Type B pancreatic cell (in vitro differentiated cells): ENCODE measurements around the gene SNX1. TPM values are rescaled to one million over a fixed set of nuclear protein-coding genes. Genes with fewer than 3 reads are reported as not detected.

Source experiments
- DNase-seq: peaks from one replicate; pipeline ENCODE4 v3.0.0; 2021; ENCODE audit warnings: mixed read lengths; ENCODE audit not compliant: unreplicated experiment; ENCODE audit errors: extremely low spot score
- H3K27ac Mint-ChIP-seq: 2 replicates; pipeline ENCODE4 v1.8.0; 2021; ENCODE audit warnings: mild to moderate bottlenecking, mixed read lengths
- H3K27me3 Mint-ChIP-seq: 2 replicates; pipeline ENCODE4 v1.8.0; 2021; ENCODE audit warnings: mixed read lengths
- H3K36me3 Mint-ChIP-seq: 2 replicates; pipeline ENCODE4 v1.8.0; 2021; ENCODE audit warnings: mixed read lengths
- H3K4me1 Mint-ChIP-seq: one replicate; pipeline ENCODE4 v1.8.0; 2021; ENCODE audit warnings: mixed read lengths; ENCODE audit not compliant: unreplicated experiment
- H3K4me3 Mint-ChIP-seq: 2 replicates; pipeline ENCODE4 v1.8.0; 2021; ENCODE audit warnings: mild to moderate bottlenecking, mixed read lengths
- H3K9me3 Mint-ChIP-seq: 2 replicates; pipeline ENCODE4 v1.8.0; 2021; ENCODE audit warnings: mixed read lengths
- total RNA-seq: library from RNA; stranded (reverse); gene quantifications from 2 replicates; pipeline ENCODE4 v1.2.1, GENCODE V29; 2021; ENCODE audit warnings: low replicate concordance
- TF ChIP-seq, protein P1 (sequence below): fragments of 200-600 bp; sonication (generic); conservative IDR thresholded peaks from 2 replicates; pipeline ENCODE4 v1.5.0; 2021; ENCODE audit warnings: antibody characterized with exemption, mild to moderate bottlenecking

The SNX1 gene
- total RNA-seq, 1 donor from 2014 or later: 124 TPM

DNA sequence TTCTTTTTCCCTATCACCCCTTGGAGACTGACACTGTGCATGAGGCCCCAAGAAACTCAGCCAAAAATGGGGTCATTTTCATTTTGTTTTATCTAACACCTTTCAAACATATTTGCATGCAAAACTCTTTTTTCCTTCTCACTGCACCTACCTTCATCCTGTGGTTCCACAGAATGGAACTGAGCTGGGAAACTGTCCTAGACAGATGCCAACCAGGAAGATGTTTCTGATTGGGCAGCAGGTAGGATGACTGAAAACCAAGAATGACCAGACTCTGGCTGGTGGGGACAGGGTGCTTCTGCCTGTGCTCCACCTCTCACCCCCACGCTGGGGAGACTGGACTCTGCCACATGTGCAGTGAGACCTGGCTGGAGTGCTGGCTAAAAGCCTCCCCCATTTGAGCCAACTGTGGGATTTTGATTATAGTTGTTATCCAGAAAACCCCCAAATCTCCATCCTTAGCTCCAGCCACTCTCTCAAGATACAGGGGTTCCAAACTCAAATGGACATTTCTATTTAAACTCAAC lies 61.9 kb downstream of the SNX1 start:
- Mint-ChIP-seq H3K36me3 (peaks cover 19% of the 10 kb centered on the region), H3K4me3 (no peak overlapping the region)

DNA sequence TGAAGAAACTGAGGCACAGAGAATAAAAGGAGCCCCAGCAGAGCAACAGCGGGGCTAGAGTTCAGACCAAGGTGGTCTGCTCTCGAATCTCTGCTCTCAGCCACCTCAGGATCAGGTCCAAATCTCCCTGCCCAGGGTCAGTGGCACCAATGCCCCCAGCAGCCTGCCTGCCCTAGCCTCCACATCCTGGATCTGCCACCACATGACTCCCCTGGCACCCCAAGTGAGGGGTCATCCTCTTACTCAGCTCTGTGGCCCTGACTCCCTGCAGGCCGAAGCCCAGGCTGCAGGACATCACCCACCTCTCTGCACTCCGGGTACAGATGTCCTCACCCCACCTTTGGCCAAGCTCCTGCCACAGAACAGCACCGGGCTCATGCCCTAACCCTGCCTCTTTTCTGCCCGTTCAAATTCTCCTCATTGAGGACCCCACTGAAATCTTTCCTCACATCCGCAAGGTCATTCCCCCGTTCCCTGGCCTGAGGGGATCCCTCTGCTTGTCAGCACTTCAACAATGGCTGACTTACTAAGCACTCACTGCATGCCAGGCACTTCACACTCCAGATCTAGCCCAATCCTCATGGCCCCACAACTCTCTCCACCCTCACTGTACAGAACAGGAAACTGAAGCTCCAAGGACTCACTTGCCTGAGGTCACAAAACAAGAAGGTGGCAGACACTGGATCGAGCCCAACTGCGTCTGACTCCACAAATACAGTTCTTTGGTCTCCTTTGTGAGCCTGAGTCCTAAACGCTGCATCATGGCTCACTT lies 62.8 kb downstream of the SNX1 start:
- H3K9me3 Mint-ChIP-seq: no peaks in the 10 kb centered on the region
- TF ChIP-seq, protein P1, sequence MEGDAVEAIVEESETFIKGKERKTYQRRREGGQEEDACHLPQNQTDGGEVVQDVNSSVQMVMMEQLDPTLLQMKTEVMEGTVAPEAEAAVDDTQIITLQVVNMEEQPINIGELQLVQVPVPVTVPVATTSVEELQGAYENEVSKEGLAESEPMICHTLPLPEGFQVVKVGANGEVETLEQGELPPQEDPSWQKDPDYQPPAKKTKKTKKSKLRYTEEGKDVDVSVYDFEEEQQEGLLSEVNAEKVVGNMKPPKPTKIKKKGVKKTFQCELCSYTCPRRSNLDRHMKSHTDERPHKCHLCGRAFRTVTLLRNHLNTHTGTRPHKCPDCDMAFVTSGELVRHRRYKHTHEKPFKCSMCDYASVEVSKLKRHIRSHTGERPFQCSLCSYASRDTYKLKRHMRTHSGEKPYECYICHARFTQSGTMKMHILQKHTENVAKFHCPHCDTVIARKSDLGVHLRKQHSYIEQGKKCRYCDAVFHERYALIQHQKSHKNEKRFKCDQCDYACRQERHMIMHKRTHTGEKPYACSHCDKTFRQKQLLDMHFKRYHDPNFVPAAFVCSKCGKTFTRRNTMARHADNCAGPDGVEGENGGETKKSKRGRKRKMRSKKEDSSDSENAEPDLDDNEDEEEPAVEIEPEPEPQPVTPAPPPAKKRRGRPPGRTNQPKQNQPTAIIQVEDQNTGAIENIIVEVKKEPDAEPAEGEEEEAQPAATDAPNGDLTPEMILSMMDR: no peak
- peak overlapping the region; percentile 20 for H3K27ac Mint-ChIP-seq
- H3K4me3 Mint-ChIP-seq: no peak overlapping the region
- peaks cover 3% of the 10 kb centered on the region for H3K27me3 Mint-ChIP-seq
- peaks cover 14% of the 10 kb centered on the region for H3K4me1 Mint-ChIP-seq
- DNase-seq: no peak
- peaks cover 19% of the 10 kb centered on the region for H3K36me3 Mint-ChIP-seq

More for the DNA sequence above, 61.9 kb downstream of the SNX1 start:
- no peak for DNase-seq
- H3K9me3 Mint-ChIP-seq: no peaks in the 10 kb centered on the region
- TF ChIP-seq, protein P1: no peak
- H3K27me3 Mint-ChIP-seq: peaks cover 12% of the 10 kb centered on the region
- peaks cover 13% of the 10 kb centered on the region for H3K4me1 Mint-ChIP-seq
- H3K27ac Mint-ChIP-seq: peak overlapping the region; percentile 20

DNA sequence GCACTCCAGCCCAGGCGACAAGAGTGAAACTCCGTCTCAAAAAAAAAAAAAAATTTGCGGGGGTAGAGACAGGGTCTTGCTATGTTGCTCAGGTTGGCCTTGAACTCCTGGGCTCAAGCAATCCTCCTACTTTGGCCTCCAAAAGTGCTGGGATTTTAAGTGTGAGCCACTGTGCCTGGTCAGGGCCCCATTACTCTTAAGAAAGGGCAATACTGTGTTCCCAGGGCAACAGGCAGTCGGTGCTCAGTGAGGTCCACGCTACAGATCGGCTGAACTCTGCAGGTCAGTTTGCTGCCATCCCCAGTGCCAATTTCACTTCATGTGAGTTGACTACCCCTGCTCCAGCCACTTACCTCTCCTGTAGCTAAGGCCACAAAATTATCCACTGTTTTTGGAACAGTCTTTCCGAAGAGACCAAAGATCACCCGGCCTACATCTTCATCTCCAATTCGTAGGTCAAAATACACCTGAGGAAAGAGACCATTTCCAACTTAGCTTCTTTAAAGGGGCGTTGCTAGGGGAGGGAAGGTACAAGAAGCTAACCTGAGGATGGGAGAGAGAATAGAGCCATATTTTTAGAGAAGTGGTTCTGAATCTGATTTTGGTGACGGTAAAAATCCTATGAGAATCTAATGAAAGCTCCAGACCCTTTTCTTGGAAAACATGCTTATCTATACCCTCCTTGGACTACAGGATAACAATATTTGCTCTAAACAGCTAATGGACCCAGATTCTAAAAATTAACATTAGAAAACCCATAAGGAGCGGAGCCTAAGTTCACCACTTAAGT lies 66.1 kb downstream of the SNX1 start:
- Mint-ChIP-seq H3K4me3 (peak overlapping the region; percentile 89), H3K4me1 (peaks cover 16% of the 10 kb centered on the region), H3K27ac (peak overlapping the region; percentile 55), H3K27me3 (no peaks in the 10 kb centered on the region), H3K9me3 (no peaks in the 10 kb centered on the region), H3K36me3 (peaks cover 15% of the 10 kb centered on the region)
- TF ChIP-seq, protein P1: no peak
- no peak for DNase-seq

DNA sequence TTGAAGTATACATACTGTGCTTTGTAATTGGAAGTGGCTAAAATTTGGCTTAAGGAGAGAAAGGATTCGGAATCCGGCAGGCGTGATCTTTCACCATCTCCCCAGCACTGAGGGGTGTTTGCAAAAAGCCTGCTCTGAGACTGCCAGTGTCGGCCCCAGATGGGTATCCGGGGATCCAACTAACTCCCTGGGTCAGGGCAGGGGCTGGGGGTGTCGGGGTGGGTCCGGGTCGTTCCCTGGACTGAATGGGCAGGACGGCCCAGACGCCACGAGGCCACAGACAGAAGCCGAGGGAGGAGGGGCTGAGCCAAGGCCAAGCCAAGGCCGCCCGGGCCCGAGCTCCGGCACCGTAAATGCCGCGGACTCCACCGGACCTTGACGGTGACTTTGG lies 66.7 kb downstream of the SNX1 start:
- DNase-seq: no peak
- TF ChIP-seq, protein P1: no peak
- H3K27ac Mint-ChIP-seq: peak overlapping the region; percentile 55
- H3K9me3 Mint-ChIP-seq: no peaks in the 10 kb centered on the region
- H3K36me3 Mint-ChIP-seq: peaks cover 15% of the 10 kb centered on the region
- no peaks in the 10 kb centered on the region for H3K27me3 Mint-ChIP-seq
- peaks cover 16% of the 10 kb centered on the region for H3K4me1 Mint-ChIP-seq
- peak overlapping the region; percentile 89 for H3K4me3 Mint-ChIP-seq

DNA sequence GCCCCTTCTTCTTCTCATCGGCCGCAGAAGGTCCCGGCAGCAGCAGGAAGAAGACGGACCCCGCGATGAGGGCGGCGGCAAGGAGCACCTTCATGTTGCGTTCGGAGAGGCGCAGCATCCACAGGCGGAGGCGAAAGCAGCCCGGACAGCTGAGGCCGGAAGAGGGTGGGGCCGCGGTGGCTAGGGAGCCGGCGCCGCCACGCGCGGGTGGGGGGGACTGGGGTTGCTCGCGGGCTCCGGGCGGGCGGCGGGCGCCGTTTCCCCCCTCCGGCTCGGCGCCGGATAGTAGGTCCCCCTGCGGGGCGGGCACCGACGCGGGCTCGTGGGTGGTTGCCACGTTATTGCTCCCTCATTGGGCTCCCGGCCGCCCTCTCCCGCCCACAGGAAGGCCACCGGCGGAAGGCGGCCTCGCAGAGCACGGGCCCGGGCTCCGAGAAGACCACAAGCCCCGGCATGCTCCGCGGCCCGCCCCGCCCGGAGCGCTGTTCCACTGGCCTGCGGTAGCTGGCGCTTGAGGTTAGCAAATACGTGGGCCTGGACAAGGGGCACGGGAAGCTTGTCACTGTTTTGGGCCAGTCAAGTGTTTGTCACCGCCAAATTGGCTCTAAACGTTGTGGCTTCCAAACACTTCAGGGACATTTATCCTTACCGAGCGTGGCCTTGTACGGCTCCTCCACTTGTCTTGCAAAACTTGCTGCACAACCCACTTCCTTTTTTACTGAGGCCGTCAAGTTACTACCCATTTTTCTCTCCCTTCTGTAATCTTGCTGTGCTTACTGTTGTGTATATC lies 67.3 kb downstream of the SNX1 start, which contains the start of gene PPIB:
PPIB (minus strand) TSS at position 154 of the 790 bp plus-strand sequence; CDS start at position 118, 36 bp downstream.
- Mint-ChIP-seq H3K4me1 (peaks cover 16% of the 10 kb centered on the region), H3K27ac (peak within 1 kb of the TSS; percentile 92), H3K27me3 (no peaks in the 10 kb centered on the region), H3K36me3 (peaks cover 15% of the 10 kb centered on the region), H3K9me3 (no peaks in the 10 kb centered on the region), H3K4me3 (peak within 1 kb of the TSS; percentile 89)
- TF ChIP-seq, protein P1: peak; percentile 44
- peak; percentile 97 for DNase-seq
